GM19238 (cell line): Measurements from ENCODE around the gene OR10A4.
"Not testable (repeated sequence)": the region's sequence is repeated elsewhere in the genome, so short reads cannot be mapped to it uniquely, and the experiment has no call there.

Source experiments
- DNase-seq: peaks from one replicate; pipeline ENCODE4 v3.0.0; 2011; ENCODE audit warnings: low spot score; ENCODE audit not compliant: insufficient read length

Gene OR10A4

GRCh38 chr11:6876325-6876724, at the start of gene OR10A4:
Gene OR10A4, plus strand, starts transcription at chr11:6876625. Its CDS starts 23 bp downstream, at chr11:6876648.
- DNase-seq, result no peak

- no peak for DNase-seq
Observed at GRCh38 chr11:6828103-6828502, 48.3 kb upstream of the OR10A4 start.

GRCh38 chr11:6833356-6833755, 43.1 kb upstream of the OR10A4 start:
- DNase-seq, result no peak

GRCh38 chr11:6834021-6834420, 42.4 kb upstream of the OR10A4 start:
- DNase-seq, result no peak

- DNase-seq, result no peak
Observed at GRCh38 chr11:6841694-6842093, 34.7 kb upstream of the OR10A4 start.

- no peak for DNase-seq
Observed at GRCh38 chr11:6843670-6844069, 32.8 kb upstream of the OR10A4 start.

GRCh38 chr11:6844356-6844755, 32.1 kb upstream of the OR10A4 start:
- DNase-seq, result no peak

GRCh38 chr11:6845383-6845782, 31.0 kb upstream of the OR10A4 start, which contains the start of gene OR10A5:
Gene OR10A5, plus strand, starts transcription at chr11:6845683. Its CDS starts 0 bp downstream, at chr11:6845683.
- no peak for DNase-seq

GRCh38 chr11:6850526-6850925, 25.9 kb upstream of the OR10A4 start:
- no peak for DNase-seq

GRCh38 chr11:6854801-6855200, 21.6 kb upstream of the OR10A4 start:
- not testable (repeated sequence) for DNase-seq

- DNase-seq, result no peak
Observed at GRCh38 chr11:6855971-6856541, 20.4 kb upstream of the OR10A4 start.

GRCh38 chr11:6856871-6857270, 19.6 kb upstream of the OR10A4 start:
- DNase-seq, result no peak

- no peak for DNase-seq
Observed at GRCh38 chr11:6862961-6863360, 13.5 kb upstream of the OR10A4 start, which contains the start of gene OR10A2. Gene OR10A2, plus strand, starts transcription at chr11:6863057. Its CDS starts 6,698 bp downstream, at chr11:6869755.

- no peak for DNase-seq
Observed at GRCh38 chr11:6864438-6864837, 12.0 kb upstream of the OR10A4 start.

- no peak for DNase-seq
Observed at GRCh38 chr11:6871278-6871677, 5.1 kb upstream of the OR10A4 start.

GRCh38 chr11:6875761-6876160, 664 bp upstream of the OR10A4 start:
- DNase-seq, result no peak

GRCh38 chr11:6876914-6877313, 489 bp downstream of the OR10A4 start:
- no peak for DNase-seq

GRCh38 chr11:6882751-6883150, 6.3 kb downstream of the OR10A4 start:
- DNase-seq, result no peak

GRCh38 chr11:6887711-6888110, 11.3 kb downstream of the OR10A4 start:
- DNase-seq, result not testable (repeated sequence)

GRCh38 chr11:6888830-6889229, 12.4 kb downstream of the OR10A4 start:
- no peak for DNase-seq

- no peak for DNase-seq
Observed at GRCh38 chr11:6889835-6890234, 13.4 kb downstream of the OR10A4 start.

GRCh38 chr11:6892400-6892799, 16.0 kb downstream of the OR10A4 start, which contains the start of gene OR2D2:
Gene OR2D2, minus strand, starts transcription at chr11:6892500. Its CDS starts 0 bp downstream, at chr11:6892500.
- no peak for DNase-seq

GRCh38 chr11:6894097-6894496, 17.7 kb downstream of the OR10A4 start:
- no peak for DNase-seq
